SIG-M5 (cell line): ENCODE data around the gene EVL.
"Not testable (repeated sequence)": the region's sequence is repeated elsewhere in the genome, so short reads cannot be mapped to it uniquely, and the experiment has no call there.

ENCODE experiments used
- DNase-seq: peaks from one replicate; lab custom pipeline; 2025; lab: John Stamatoyannopoulos, UW

Gene EVL

DNA sequence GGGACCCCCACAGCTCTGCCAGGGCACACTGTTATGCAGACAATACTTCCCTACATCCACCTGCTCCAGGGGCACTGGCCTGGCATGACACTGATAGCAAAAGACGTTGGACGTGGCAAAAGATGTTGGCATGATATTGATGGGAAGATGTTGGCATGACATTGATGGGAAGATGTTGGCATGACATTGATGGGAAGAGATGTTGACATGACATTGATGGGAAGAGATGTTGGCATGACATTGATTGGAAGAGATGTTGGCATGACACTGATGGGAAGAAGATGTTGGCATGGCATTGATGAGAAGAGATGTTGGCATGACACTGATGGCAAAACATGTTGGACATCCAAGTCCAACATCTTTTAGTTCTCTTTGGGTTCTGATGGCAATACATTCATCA lies 105.7 kb downstream of the EVL start:
- DNase-seq: no peak

DNA sequence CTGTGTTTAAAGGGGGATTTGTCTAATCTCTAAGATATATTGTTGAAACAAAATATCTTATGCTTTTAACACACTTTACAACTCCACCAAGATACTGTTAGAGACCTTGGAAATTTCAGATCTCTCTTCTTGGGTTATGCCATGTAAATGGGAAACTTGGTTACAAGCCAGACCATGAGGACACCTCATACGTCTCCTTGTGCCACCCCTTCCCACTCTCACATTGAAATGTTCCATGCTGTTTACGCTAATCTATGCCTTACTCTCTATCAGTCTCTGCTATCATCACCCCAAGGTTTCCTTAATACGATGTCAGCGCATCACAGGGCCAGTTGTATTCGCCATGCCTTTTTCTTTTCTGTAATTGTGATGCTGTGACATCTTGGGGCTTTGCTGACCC lies 107.6 kb downstream of the EVL start:
- DNase-seq: no peak

DNA sequence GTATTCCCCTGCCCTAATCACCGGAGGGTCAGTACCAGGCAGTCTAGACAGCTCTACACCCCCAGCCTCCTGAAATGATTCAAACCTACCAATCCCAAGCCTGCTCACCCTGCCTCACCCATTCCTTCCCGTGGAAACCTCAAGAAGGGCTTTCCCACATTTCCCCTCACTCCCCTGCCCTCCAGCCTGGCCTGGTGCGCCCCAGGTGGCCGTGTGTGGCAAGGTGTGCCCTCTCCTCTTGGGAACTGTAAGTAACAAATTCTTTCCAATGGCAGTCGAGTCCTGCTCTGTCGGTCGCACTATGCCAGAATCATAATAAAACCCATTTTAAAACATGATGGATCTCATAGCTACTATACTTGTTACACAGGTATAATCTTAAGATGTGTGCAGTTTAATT lies 108.1 kb downstream of the EVL start:
- no peak for DNase-seq

DNA sequence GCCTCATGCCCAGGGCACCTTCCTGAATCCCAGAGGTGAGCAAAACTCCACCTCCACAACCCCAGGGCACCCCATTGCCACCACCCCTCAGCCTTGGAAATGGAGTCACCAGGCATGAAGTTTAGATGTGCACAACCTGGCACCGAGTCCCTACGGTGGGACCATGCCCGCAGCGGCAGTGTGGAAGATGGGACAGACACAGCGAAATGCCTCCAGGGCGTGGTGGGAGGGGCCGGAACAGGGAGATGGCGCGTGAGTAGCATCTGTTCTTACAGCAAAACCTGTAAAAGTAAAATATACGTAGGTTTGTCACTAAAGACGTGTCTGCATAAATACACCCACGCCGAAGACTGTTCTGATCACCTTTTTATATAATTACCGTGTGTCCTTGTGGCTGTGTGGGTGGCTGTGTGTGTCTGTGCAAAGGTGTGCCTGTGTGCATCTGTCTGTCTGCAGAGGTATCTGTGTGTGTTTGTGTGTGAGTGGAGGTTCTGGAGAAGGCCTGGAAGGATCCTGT lies 111.6 kb downstream of the EVL start:
- DNase-seq: no peak

DNA sequence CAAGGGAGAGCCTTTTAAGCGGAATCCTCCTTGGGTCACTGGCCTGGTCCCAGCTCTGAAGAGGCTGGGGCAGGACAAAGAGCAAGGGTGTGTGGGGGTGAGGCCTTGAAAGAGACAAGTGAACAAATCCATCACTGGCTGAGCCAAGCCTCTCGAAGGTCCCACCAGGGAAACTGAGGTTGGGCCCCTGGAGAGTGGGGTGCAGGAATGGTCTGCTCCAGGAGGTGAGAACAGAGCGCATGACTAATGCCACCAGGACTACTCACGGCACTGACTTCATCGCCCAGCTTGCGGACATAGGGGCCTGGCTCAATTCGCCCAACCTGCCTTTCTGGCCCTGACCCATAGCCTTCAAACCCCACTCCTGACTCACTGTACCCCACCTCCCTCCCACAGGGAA lies 113.5 kb downstream of the EVL start:
- DNase-seq: no peak

DNA sequence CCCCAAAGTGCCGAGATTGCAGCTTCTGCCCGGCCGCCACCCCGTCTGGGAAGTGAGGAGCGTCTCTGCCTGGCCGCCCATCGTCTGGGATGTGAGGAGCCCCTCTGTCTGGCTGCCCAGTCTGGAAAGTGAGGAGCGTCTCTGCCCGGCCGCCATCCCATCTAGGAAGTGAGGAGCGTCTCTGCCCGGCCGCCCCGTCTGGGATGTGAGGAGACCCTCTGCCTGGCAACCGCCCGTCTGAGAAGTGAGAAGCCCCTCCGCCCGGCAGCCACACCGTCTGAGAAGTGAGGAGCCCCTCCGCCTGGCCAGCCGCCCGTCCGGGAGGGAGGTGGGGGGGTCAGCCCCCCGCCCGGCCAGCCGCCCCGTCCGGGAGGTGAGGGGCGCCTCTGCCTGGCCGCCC lies 115.4 kb downstream of the EVL start:
- DNase-seq: not testable (repeated sequence)

DNA sequence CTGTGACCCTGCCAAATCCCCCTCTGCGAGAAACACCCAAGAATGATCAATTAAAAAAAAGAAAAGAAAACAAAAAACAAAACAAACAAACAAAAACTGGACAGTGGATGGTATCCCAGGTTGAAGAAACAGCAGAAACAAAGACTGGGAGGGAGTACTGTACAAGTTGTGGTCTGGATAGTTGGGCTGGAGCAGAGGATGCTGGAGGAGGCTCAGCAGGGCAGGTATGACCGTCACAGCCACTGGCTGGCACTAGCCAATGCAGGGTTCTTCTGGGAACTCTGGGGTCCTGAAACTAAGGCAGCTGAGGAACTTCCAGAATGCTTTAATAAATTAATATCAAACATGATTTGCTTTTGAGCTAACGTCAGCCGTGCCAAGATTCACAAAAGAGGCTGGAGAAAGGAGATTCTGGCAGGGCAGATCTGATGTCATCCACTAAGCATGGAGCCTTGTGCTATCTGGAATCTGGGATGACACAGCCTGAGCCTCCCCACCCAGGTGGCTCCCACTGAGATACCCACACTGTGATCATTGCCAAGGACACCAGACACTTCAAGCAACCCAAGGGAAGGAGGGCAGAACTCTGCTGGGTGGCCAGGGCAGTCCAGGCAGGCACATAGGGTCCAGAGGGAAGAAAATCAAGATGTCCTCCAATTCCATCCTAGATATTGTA lies 116.8 kb downstream of the EVL start:
- not testable (repeated sequence) for DNase-seq

DNA sequence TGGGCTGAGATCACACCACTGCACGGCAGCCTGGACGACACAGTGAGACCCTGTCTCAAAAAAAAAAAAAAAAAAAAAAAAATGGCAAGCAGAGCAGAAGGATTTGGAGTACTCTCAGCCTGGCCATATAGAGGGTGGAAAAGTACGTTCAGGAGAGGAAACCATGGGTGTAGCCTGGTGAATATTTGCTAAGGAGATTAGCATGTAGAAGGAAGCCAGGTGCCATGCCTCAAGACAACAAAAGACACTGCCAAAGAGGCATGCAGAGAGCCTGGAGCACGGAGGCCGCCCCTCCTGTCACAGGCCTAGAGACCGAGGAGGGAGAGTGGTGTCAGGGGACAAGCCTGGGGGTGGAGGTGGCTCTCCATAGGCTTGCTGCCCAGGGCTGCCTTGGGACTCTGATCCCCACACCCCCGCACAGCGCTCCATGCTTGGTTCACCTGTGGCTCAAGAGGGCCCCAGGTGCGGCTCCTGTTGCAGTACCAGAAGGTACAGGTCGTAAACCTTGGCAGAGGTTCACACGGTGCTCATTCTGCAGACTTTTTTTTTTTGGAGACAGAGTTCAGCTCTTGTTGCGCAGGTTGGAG lies 122.1 kb downstream of the EVL start:
- no peak for DNase-seq

DNA sequence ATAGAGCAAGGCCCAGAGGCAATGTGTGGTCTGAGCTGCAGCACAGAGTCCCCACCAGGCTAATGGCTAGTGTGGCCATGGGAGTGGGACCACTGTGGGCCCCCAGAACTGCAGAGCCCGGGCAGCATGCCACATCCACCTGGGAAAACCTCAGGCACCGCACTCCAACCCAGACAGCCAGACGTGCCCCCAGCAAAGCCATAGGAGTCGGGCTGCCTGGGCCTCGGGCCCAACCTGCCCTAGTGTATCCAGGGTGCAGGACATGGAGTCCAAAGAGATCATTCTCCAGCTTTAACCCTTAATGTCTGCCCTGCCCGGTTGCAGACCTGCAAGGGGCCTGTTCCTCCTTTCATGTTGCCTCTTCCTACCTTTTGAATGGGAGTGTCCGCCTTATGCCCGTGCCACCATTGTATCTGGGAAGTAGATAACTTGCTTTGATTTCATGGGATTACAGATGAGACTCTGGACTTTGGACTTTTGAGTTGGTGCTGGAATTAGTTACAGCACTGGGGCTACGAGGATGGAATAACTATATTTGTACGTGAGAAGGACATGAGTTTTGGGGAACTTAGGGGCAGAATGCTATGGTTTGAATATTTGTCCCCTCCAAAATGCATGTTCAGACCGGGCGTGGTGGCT lies 123.3 kb downstream of the EVL start:
- DNase-seq: no peak

DNA sequence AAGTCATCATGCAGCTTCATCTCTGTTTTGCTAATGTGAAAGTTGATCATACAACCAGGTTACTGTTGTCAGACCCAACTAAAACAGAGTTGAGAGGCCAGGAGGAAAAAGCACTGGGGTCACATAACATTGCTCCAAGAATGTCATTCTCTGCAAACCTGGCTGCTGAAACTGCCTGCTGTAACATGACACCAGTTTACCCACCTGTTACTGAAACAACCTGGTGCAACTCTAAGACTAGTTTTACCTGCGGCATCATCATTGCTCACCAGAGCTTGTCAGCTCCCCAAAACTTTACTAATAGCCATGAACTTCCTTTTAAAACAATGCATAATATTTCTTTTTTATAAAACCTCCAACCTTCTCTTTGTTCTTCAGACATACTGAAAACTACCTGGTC lies 124.9 kb downstream of the EVL start:
- no peak for DNase-seq

DNA sequence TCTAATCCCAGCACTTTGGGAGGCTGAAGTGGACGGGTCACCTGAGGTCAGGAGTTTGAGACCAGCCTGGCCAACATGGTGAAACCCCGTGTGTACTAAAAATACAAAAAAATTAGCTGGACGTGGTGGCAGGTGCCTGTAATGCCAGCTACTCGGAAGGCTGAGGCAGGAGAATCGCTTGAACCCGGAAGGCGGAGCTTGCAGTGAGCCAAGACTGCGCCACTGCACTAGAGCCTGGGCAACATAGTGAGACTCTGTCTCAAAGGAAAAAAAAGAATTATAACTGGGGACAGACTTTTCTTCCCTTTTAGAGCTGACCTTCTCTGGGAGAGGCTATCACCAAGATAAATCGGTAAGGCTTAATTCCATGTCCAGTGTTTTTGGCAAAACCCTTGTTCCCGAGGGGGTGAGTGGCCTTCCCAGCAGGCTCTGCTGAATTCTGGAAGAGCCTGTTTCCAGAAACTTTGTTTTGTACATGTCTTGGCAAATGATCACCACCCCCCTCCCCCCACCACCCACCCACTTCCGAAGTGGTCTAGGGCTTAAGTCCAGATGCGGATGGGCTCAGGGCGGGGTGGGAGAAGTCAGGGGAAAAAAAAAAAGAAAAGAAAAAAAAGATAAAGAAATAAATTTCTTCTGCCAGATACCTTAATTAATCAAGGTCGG lies 126.5 kb downstream of the EVL start:
- no peak for DNase-seq

DNA sequence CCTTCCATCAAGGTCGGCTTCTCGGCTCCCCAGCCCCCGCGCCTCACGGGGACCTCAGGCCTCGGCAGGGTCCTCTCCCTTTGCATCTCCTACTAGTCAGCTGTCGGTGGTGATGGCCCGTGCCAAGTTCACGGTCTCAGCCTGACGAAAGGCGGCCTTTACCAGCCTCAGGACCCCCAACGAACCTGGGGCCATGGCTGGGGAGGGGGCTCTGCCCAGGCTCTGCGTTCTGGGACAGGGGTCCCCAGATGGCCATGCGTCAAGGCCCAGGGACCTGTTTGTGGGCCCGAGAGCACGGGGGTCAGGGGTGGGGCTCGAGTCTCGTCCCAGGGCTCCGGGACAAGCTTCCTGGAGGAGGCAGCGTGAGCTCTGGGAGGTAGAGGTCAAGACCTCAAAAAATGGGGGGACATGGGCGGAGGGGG lies 127.0 kb downstream of the EVL start:
- DNase-seq: no peak

DNA sequence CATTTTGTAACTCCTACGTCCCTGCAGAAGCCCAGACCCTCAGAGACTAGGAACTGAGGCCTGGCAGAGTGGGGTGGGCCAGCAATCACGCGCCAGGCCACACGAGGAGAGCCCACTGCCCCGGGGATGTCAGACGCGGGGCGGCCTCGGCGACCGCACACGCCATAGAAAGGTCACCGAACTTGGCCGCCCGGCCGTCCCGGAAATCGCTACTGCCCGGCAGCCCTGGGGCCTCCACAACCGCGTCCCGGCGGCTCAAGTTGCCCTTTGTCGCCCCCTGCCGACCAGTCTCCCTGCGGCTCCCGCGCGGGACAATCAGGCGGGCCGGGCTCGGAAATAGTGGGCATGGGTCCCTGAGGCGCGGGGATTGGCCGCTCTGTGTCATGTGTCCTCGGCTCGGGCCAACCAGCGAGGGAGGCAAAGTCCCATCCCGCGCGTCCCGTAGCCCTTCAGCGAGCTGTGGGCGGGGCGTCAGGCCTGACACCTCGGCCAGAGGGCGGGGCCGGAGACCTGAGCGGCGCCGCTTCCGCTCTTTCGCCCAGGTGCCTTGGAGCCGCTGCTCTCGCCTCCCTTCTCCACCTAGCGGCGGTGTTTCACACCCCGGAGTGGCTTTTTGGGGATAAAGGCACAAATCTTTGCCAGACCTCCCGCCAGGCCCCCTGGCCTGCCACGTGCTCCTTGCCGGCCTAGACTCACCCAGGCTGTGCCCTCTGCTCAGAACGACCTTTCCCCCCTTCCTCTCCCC lies 127.6 kb downstream of the EVL start:
- peak; percentile 79 for DNase-seq
